ENCODE data around the gene SPINDOC.
A peak's percentile ranks its signal among the peaks of the same experiment; 100 is the strongest.

The SPINDOC gene

DNA sequence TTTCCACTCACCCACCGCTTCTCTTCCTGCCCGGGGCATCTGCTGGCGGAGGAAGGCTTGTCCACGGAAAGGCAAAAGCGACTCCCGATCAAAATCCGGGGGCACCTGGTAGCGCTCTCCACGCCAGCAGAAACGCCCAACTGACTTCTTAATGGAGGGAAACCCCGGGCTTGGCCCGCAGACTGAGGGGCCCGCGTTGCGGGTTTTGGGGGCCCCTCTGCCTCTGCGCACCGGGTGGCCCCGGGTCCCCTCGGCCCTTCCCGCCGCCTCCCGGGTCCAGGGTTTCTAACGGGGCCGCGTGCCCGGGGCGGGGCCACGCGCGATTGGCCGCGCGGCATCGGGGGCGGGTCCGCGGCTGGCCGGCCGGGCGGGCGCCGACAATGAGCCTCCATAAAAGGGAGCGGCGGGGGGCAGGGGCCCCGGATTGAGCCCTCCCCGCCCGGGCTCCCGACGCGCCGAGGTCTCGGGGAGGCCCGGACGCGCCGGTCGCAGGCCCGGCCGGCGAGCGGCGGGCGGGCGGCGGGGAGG, at the start of gene SPINDOC:
Gene SPINDOC (plus strand): TSS at position 422 of the 528 bp plus-strand sequence. CDS start 231 bp downstream, outside the sequence.
- peak; percentile 87 for ATAC-seq
- TF ChIP-seq ESRRG (CRISPR knock-in tag; IDR thresholded peaks at IDR 0.05) (no peak), SNAI2 (CRISPR knock-in tag; IDR thresholded peaks at IDR 0.05) (no peak), ZNF70 (CRISPR knock-in tag; IDR thresholded peaks at IDR 0.05) (no peak), ZFP30 (CRISPR knock-in tag; IDR thresholded peaks at IDR 0.05) (no peak), OSR1 (CRISPR knock-in tag; IDR thresholded peaks at IDR 0.05) (no peak), ZC3H10 (CRISPR knock-in tag; IDR thresholded peaks at IDR 0.05) (no peak)
- TF ChIP-seq, protein P1, sequence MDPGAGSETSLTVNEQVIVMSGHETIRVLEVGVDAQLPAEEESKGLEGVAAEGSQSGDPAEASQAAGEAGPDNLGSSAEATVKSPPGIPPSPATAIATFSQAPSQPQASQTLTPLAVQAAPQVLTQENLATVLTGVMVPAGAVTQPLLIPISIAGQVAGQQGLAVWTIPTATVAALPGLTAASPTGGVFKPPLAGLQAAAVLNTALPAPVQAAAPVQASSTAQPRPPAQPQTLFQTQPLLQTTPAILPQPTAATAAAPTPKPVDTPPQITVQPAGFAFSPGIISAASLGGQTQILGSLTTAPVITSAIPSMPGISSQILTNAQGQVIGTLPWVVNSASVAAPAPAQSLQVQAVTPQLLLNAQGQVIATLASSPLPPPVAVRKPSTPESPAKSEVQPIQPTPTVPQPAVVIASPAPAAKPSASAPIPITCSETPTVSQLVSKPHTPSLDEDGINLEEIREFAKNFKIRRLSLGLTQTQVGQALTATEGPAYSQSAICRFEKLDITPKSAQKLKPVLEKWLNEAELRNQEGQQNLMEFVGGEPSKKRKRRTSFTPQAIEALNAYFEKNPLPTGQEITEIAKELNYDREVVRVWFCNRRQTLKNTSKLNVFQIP (CRISPR knock-in tag; IDR thresholded peaks at IDR 0.05; ENCODE audit: borderline replicate concordance, low read depth), result no peak

DNA sequence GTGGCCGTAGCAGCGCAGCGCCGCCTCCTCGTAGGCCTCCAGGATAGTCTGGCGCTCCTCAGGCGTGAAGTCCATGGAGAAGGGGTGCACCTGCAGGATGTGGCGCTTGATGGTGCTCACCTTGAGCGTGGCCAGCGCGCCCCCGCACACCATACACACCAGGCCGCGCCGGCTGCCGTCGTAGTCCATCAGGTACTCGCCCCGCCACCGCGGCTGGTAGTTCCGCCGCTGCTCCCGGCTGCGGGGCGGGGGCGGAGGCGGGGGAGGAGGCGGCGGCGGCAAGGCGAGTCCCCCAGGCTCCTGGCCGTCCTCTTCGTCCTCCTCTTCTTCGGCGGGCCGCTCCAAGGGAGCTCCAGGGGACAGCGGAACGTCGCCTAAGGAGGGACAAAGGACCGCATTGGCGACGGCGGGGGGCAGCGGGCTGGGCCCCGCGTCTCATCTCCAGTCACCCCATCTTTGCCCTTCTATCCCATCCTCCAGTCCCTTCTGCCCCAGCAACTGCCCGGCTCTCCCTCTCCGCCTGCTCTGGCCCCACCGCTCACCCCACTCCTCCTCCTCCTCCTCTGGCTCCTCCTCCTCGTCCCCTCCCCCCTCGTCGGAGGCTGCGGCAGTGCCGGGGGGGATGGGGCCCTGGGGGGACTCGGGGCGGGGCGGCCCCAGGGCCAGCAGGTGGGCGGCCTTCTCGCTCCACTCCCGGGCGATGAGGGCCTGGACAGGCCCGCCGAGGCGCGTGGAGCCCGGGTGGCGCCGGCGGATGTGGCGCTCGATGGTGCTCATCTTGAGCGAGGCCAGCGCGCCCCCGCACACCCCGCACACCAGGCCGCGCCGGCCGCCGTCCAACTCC, 49.5 kb upstream of the SPINDOC start:
- TF ChIP-seq ARNTL (CRISPR knock-in tag; IDR thresholded peaks at IDR 0.05; ENCODE audit: borderline replicate concordance, low read depth), result no peak
- no peak for TF ChIP-seq TOX (CRISPR knock-in tag; IDR thresholded peaks at IDR 0.05; ENCODE audit: borderline replicate concordance)
- no peak for TF ChIP-seq CSRNP3 (CRISPR knock-in tag; IDR thresholded peaks at IDR 0.05)
- no peak for TF ChIP-seq TSHZ2 (CRISPR knock-in tag; IDR thresholded peaks at IDR 0.05)
- no peak for TF ChIP-seq ZFP3 (CRISPR knock-in tag; IDR thresholded peaks at IDR 0.05)
- no peak for TF ChIP-seq SNAI2 (CRISPR knock-in tag; IDR thresholded peaks at IDR 0.05)
- no peak for TF ChIP-seq ESRRG (CRISPR knock-in tag; IDR thresholded peaks at IDR 0.05)
- TF ChIP-seq ZFP30 (CRISPR knock-in tag; IDR thresholded peaks at IDR 0.05), result no peak
- no peak for TF ChIP-seq PPARA (CRISPR knock-in tag; IDR thresholded peaks at IDR 0.05; ENCODE audit: borderline replicate concordance)
- TF ChIP-seq, protein P2, sequence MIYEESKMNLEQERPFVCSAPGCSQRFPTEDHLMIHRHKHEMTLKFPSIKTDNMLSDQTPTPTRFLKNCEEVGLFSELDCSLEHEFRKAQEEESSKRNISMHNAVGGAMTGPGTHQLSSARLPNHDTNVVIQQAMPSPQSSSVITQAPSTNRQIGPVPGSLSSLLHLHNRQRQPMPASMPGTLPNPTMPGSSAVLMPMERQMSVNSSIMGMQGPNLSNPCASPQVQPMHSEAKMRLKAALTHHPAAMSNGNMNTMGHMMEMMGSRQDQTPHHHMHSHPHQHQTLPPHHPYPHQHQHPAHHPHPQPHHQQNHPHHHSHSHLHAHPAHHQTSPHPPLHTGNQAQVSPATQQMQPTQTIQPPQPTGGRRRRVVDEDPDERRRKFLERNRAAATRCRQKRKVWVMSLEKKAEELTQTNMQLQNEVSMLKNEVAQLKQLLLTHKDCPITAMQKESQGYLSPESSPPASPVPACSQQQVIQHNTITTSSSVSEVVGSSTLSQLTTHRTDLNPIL (CRISPR knock-in tag; IDR thresholded peaks at IDR 0.05; ENCODE audit: low read depth), result no peak
- no peak for TF ChIP-seq TCF4 (CRISPR knock-in tag; IDR thresholded peaks at IDR 0.05; ENCODE audit: borderline replicate concordance)
- TF ChIP-seq ZNF70 (CRISPR knock-in tag; IDR thresholded peaks at IDR 0.05), result no peak
- no peak for ATAC-seq

DNA sequence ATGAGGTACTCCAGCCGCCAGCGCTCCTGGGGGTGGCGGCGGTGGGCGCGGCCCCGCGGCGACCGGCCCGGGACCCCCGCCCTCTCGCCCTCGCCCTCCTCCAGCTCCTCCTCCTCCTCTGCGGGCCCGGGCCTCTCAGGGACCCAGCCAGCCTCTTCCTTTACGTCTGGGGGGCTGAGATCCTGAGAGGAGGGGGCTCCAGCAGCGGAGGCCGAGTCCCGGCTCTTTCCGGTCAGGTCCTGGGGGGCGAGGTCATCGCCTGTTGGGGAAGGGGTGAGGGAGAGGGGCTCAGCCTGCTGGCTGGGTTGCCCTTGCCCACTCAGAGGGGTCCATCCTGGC, 48.9 kb upstream of the SPINDOC start:
- no peak for TF ChIP-seq TCF4 (CRISPR knock-in tag; IDR thresholded peaks at IDR 0.05; ENCODE audit: borderline replicate concordance)
- no peak for TF ChIP-seq CSRNP3 (CRISPR knock-in tag; IDR thresholded peaks at IDR 0.05)
- no peak for TF ChIP-seq ZNF70 (CRISPR knock-in tag; IDR thresholded peaks at IDR 0.05)
- TF ChIP-seq RARB (CRISPR knock-in tag; IDR thresholded peaks at IDR 0.05), result no peak
- no peak for TF ChIP-seq GLIS3 (CRISPR knock-in tag; IDR thresholded peaks at IDR 0.05)
- TF ChIP-seq, protein P1 (CRISPR knock-in tag; IDR thresholded peaks at IDR 0.05; ENCODE audit: borderline replicate concordance, low read depth), result no peak
- no peak for TF ChIP-seq ZNF8 (CRISPR knock-in tag; IDR thresholded peaks at IDR 0.05)
- TF ChIP-seq ZC3H10 (CRISPR knock-in tag; IDR thresholded peaks at IDR 0.05), result no peak
- no peak for TF ChIP-seq OSR1 (CRISPR knock-in tag; IDR thresholded peaks at IDR 0.05)
- TF ChIP-seq ZNF565 (CRISPR knock-in tag; conservative IDR thresholded peaks at IDR 0.05; ENCODE audit: low read depth), result no peak
- TF ChIP-seq ARNTL (CRISPR knock-in tag; IDR thresholded peaks at IDR 0.05; ENCODE audit: borderline replicate concordance, low read depth), result no peak
- no peak for TF ChIP-seq BACH2 (CRISPR knock-in tag; IDR thresholded peaks at IDR 0.05; ENCODE audit: borderline replicate concordance)
- TF ChIP-seq ISL1 (CRISPR knock-in tag; IDR thresholded peaks at IDR 0.05), result no peak
- no peak for TF ChIP-seq PPARA (CRISPR knock-in tag; IDR thresholded peaks at IDR 0.05; ENCODE audit: borderline replicate concordance)
- TF ChIP-seq TOX (CRISPR knock-in tag; IDR thresholded peaks at IDR 0.05; ENCODE audit: borderline replicate concordance), result no peak
- TF ChIP-seq SNAI2 (CRISPR knock-in tag; IDR thresholded peaks at IDR 0.05), result no peak
- no peak for ATAC-seq
